K562 (cell line): ENCODE data around the gene SIGLEC14. TPM values are rescaled to one million over a fixed set of nuclear protein-coding genes. Genes with fewer than 3 reads are reported as not detected.

Experiments
- BDP1 ChIP-seq: IDR thresholded peaks from 3 replicates; pipeline ENCODE4 v1.6.1; 2011; ENCODE audit not compliant: insufficient read length, insufficient read depth
- E4F1 ChIP-seq: fragments of 250-450 bp; sonication (Bioruptor Pico); IDR thresholded peaks from 2 replicates; pipeline ENCODE4 v1.5.0; 2021; ENCODE audit warnings: mild to moderate bottlenecking, borderline replicate concordance
- ERF ChIP-seq: fragments of 450-650 bp; formaldehyde crosslinking; IDR thresholded peaks from 2 replicates; pipeline ENCODE4 v1.4.0; 2020; ENCODE audit warnings: mild to moderate bottlenecking, mixed read lengths
- FOXJ3 ChIP-seq: sonication (generic); formaldehyde crosslinking; IDR thresholded peaks from 2 replicates; pipeline ENCODE4 v1.4.0; 2020; ENCODE audit warnings: mild to moderate bottlenecking, missing genetic modification reagents
- HDAC3 ChIP-seq: fragments of 450-650 bp; IDR thresholded peaks from 2 replicates; pipeline ENCODE4 v1.6.1; 2018; ENCODE audit warnings: borderline replicate concordance, mild to moderate bottlenecking, moderate library complexity; ENCODE audit not compliant: partially characterized antibody
- HIVEP1 ChIP-seq: fragments of 250-450 bp; sonication (Bioruptor Pico); IDR thresholded peaks from 2 replicates; pipeline ENCODE4 v1.4.0; 2020; ENCODE audit warnings: mild to moderate bottlenecking
- MTF1 ChIP-seq: fragments of 250-450 bp; sonication (Bioruptor Pico); IDR thresholded peaks from 2 replicates; pipeline ENCODE4 v1.9.0; 2021; ENCODE audit warnings: moderate library complexity, mild to moderate bottlenecking, inconsistent platforms, borderline replicate concordance
- PHTF2 ChIP-seq: fragments of 250-450 bp; sonication (Bioruptor Pico); IDR thresholded peaks from 2 replicates; pipeline ENCODE4 v1.5.0; 2021; ENCODE audit warnings: mild to moderate bottlenecking
- REST ChIP-seq, 2 experiments: fragments of 450-650 bp; formaldehyde crosslinking in 1 of 2; IDR thresholded peaks; 2 replicates each; pipeline versions ENCODE4 v1.4.0 to v1.6.1; 2014 to 2020; ENCODE audit warnings: mild to moderate bottlenecking in 2 of 2, borderline replicate concordance in 1 of 2, low read depth in 1 of 2
- SMARCC2 ChIP-seq: fragments of 450-650 bp; IDR thresholded peaks from 2 replicates; pipeline ENCODE4 v1.6.1; 2017; ENCODE audit warnings: antibody characterized with exemption, moderate library complexity, mild to moderate bottlenecking, low read depth
- USF1 ChIP-seq: sonication (generic); formaldehyde crosslinking; IDR thresholded peaks from 2 replicates; pipeline ENCODE4 v1.9.0; 2022; ENCODE audit warnings: mild to moderate bottlenecking, missing genetic modification reagents
- ZNF639 ChIP-seq, 2 experiments: fragments of 200-800 bp in 1 of 2; sonication (Bioruptor generic) in 1 of 2; sonication (generic) in 1 of 2; formaldehyde crosslinking in 1 of 2; IDR thresholded peaks in 1 of 2; conservative IDR thresholded peaks in 1 of 2; 2 replicates each; pipeline versions ENCODE4 v1.5.0 to v1.6.1; 2016 to 2020; ENCODE audit warnings: missing compliant biosample characterization in 1 of 2, missing genetic modification characterization in 1 of 2, missing genetic modification reagents in 1 of 2
- ZNF780A ChIP-seq: fragments of 250-450 bp; sonication (Bioruptor Pico); IDR thresholded peaks from 2 replicates; pipeline ENCODE4 v1.5.0; 2021; ENCODE audit warnings: mild to moderate bottlenecking
- polyA plus RNA-seq, 8 experiments: library from polyadenylated mRNA; depleted of rRNA in 4 of 8; stranded (reverse) in 5 of 8; unstranded in 3 of 8; fragments of >200 nt; fragmentation: Nextera tagmentation in 2 of 8; fragmentation: Illumina TruSeq in 1 of 8; extraction: Ambion mirVana in 2 of 8; extraction: Trizol in 1 of 8; gene quantifications; 2 replicates each; pipeline versions ENCODE4 v1.2.1 to v1.2.3, GENCODE V29; 2011 to 2014; ENCODE audit warnings: inconsistent platforms in 1 of 8, missing spikeins in 1 of 8
- total RNA-seq, 7 experiments: library from RNA; depleted of rRNA in 6 of 7; stranded (reverse); fragments of >200 nt in 6 of 7; fragmentation: Illumina TruSeq in 2 of 7; extraction: Trizol in 2 of 7; gene quantifications; 2 replicates each; pipeline versions ENCODE4 v1.2.1 to v1.2.3, GENCODE V29; 2011 to 2021; ENCODE audit warnings: low replicate concordance in 1 of 7

The SIGLEC14 gene
- total and polyA plus RNA-seq, 9 of the 15 experiments (the other 6 are each of a cell fraction or from before 2014, with no cell fraction given), result not detected

GRCh38 chr19:51593969-51594773, 52.5 kb downstream of the SIGLEC14 start (continued):
- TF ChIP-seq REST (IDR thresholded peaks at IDR 0.05; ENCODE audit: borderline replicate concordance) (no peak), REST (CRISPR knock-in tag; IDR thresholded peaks at IDR 0.05; ENCODE audit: low read depth) (0 out of 2 replicates have a peak, but pooled peaks have one; percentile 38), E4F1 (CRISPR knock-in tag) (no peak), SMARCC2 (no peak), HDAC3 (peak; percentile 94), BDP1 (no peak), PHTF2 (CRISPR knock-in tag) (no peak), USF1 (0 out of 2 replicates have a peak, but pooled peaks have one; percentile 40), ZNF639 (CRISPR knock-in tag; conservative IDR thresholded peaks at IDR 0.05 in 1 of 2, IDR thresholded peaks at IDR 0.05 in 1 of 2) (no peak), MTF1 (CRISPR knock-in tag) (no peak), FOXJ3 (no peak), HIVEP1 (CRISPR knock-in tag) (no peak), ZNF780A (CRISPR knock-in tag) (no peak), ERF (CRISPR knock-in tag) (no peak)
